GM23248 (cell line): ENCODE data around the gene C12orf76. TPM values are rescaled to one million over a fixed set of nuclear protein-coding genes. Genes with fewer than 3 reads are reported as not detected.
"Not testable (repeated sequence)": the region's sequence is repeated elsewhere in the genome, so short reads cannot be mapped to it uniquely, and the experiment has no call there.

Experiments
- DNase-seq: peaks from one replicate; pipeline ENCODE4 v3.0.0-alpha.2; 2015
- H2AFZ ChIP-seq: fragments of 200-600 bp; sonication (generic); 2 replicates; pipeline ENCODE4 v1.6.1; 2016; ENCODE audit warnings: antibody characterized with exemption
- H3F3A ChIP-seq: fragments of 200-600 bp; sonication (generic); 2 replicates; pipeline ENCODE4 v1.6.1; 2016; ENCODE audit warnings: mild to moderate bottlenecking, antibody characterized with exemption, mixed run types; ENCODE audit not compliant: insufficient read depth
- H3K27ac ChIP-seq: fragments of 200-600 bp; sonication (generic); 2 replicates; pipeline ENCODE4 v1.5.1; 2016; ENCODE audit warnings: mild to moderate bottlenecking
- H3K27me3 ChIP-seq: fragments of 200-600 bp; sonication (generic); replicated peaks from 2 replicates; pipeline ENCODE4 v1.6.1; 2016; ENCODE audit warnings: mild to moderate bottlenecking; ENCODE audit not compliant: insufficient read depth
- H3K36me3 ChIP-seq: fragments of 200-600 bp; sonication (generic); 2 replicates; pipeline ENCODE4 v1.6.1; 2016; ENCODE audit warnings: low read depth, mild to moderate bottlenecking
- H3K4me1 ChIP-seq: fragments of 200-600 bp; sonication (generic); 2 replicates; pipeline ENCODE4 v1.6.1; 2016; ENCODE audit warnings: mild to moderate bottlenecking; ENCODE audit not compliant: insufficient read depth
- H3K4me2 ChIP-seq: fragments of 200-600 bp; sonication (generic); one replicate; pipeline ENCODE4 v1.6.1; 2016; ENCODE audit warnings: mild to moderate bottlenecking; ENCODE audit not compliant: unreplicated experiment
- H3K4me3 ChIP-seq: fragments of 200-600 bp; sonication (generic); 2 replicates; pipeline ENCODE4 v1.5.1; 2016; ENCODE audit warnings: mild to moderate bottlenecking
- H3K79me2 ChIP-seq: fragments of 200-600 bp; sonication (generic); 2 replicates; pipeline ENCODE4 v1.6.1; 2016; ENCODE audit warnings: mild to moderate bottlenecking; ENCODE audit not compliant: insufficient read depth
- H3K9ac ChIP-seq: fragments of 200-600 bp; sonication (generic); 2 replicates; pipeline ENCODE4 v1.6.1; 2016; ENCODE audit warnings: mild to moderate bottlenecking
- H3K9me2 ChIP-seq: fragments of 200-600 bp; sonication (generic); 2 replicates; pipeline ENCODE4 v1.6.1; 2016; ENCODE audit warnings: mixed run types, mild to moderate bottlenecking, moderate library complexity; ENCODE audit not compliant: insufficient read depth
- H3K9me3 ChIP-seq: fragments of 200-600 bp; sonication (generic); one replicate; pipeline ENCODE4 v1.6.1; 2017; ENCODE audit warnings: low read depth
- H4K20me1 ChIP-seq: fragments of 200-600 bp; sonication (generic); 2 replicates; pipeline ENCODE4 v1.6.0; 2016; ENCODE audit not compliant: insufficient read depth
- EZH2 ChIP-seq: fragments of 200-600 bp; sonication (generic); IDR thresholded peaks from 2 replicates; pipeline ENCODE4 v1.6.1; 2018; ENCODE audit warnings: antibody characterized with exemption, mild to moderate bottlenecking; ENCODE audit not compliant: insufficient read depth, poor library complexity, severe bottlenecking
- EZH2phosphoT487 ChIP-seq: fragments of 200-600 bp; sonication (generic); IDR thresholded peaks from 2 replicates; pipeline ENCODE4 v1.6.1; 2018; ENCODE audit warnings: antibody characterized with exemption, moderate library complexity, mild to moderate bottlenecking, low read depth; ENCODE audit not compliant: insufficient read depth
- WGBS, 2 experiments: methylation state at CpG; one replicate each; pipeline ENCODE4 v1.1.6; 2015 to 2017; ENCODE audit warnings: low lambda C conversion rate in 2 of 2, low coverage in 1 of 2; ENCODE audit errors: missing lambda C conversion rate in 2 of 2; 5-methylcytosine and 5-hydroxymethylcytosine counted together
- in situ Hi-C: fragments of 300-500 bp; cut with MboI; formaldehyde crosslinking; loops from 2 replicates; pipeline ENCODE4 v1.15.0; 2020
- polyA plus RNA-seq: library from polyadenylated mRNA; unstranded; fragments of >200 nt; fragmentation: Nextera tagmentation; extraction: Ambion mirVana; gene quantifications from 2 replicates; pipeline ENCODE4 v1.2.1, GENCODE V29; 2016
- total RNA-seq: library from RNA; depleted of rRNA; stranded (reverse); fragments of >200 nt; shearing (Covaris generic); gene quantifications from 2 replicates; pipeline ENCODE4 v1.2.3, GENCODE V29; 2014

The C12orf76 gene
- total and polyA plus RNA-seq, 2 experiments from 2014 or later: 12.3 to 21.2 TPM

- Histone ChIP-seq H3K27ac (no peak overlapping the region), H3K9ac (no peak overlapping the region), H3K4me1 (no peaks in the 10 kb centered on the region), H2AFZ (no peak overlapping the region), H3K9me3 (no peaks in the 10 kb centered on the region), H3F3A (no peaks in the 10 kb centered on the region), H3K36me3 (no peaks in the 10 kb centered on the region), H3K4me3 (no peak overlapping the region), H3K79me2 (no peaks in the 10 kb centered on the region), H3K27me3 (no peaks in the 10 kb centered on the region), H4K20me1 (no peaks in the 10 kb centered on the region), H3K9me2 (no peaks in the 10 kb centered on the region), H3K4me2 (no peak overlapping the region)
- DNase-seq: no peak
- in situ Hi-C loops: loop anchor here (10.0 kb wide), 1 partner anchor 334 kb away; no protein-coding TSS in a partner anchor
- 58 to 62% methylated on average over 8 of the region's 8 CpGs for WGBS, 2 experiments
- no peak for TF ChIP-seq EZH2phosphoT487
- no peak for TF ChIP-seq EZH2
Measured at GRCh38 chr12:110090266-110091135, 42.2 kb upstream of the C12orf76 start.

- no peaks in the 10 kb centered on the region for H3K9me3 ChIP-seq
- in situ Hi-C loops: no loop called here
- no peaks in the 10 kb centered on the region for H3K36me3 ChIP-seq
- H3K27ac ChIP-seq: no peak overlapping the region
- no peaks in the 10 kb centered on the region for H3K79me2 ChIP-seq
- WGBS, 2 experiments: 75% methylated on average over 5 of the region's 5 CpGs
- no peaks in the 10 kb centered on the region for H3K27me3 ChIP-seq
- H3F3A ChIP-seq: no peaks in the 10 kb centered on the region
- no peak overlapping the region for H2AFZ ChIP-seq
- H3K4me2 ChIP-seq: no peak overlapping the region
- H4K20me1 ChIP-seq: no peaks in the 10 kb centered on the region
- no peaks in the 10 kb centered on the region for H3K4me1 ChIP-seq
- no peak for DNase-seq
- H3K9ac ChIP-seq: no peak overlapping the region
- no peaks in the 10 kb centered on the region for H3K9me2 ChIP-seq
- H3K4me3 ChIP-seq: no peak overlapping the region
- TF ChIP-seq EZH2phosphoT487 (no peak), EZH2 (no peak)
Measured at GRCh38 chr12:110088936-110089335, 40.6 kb upstream of the C12orf76 start.

DNA sequence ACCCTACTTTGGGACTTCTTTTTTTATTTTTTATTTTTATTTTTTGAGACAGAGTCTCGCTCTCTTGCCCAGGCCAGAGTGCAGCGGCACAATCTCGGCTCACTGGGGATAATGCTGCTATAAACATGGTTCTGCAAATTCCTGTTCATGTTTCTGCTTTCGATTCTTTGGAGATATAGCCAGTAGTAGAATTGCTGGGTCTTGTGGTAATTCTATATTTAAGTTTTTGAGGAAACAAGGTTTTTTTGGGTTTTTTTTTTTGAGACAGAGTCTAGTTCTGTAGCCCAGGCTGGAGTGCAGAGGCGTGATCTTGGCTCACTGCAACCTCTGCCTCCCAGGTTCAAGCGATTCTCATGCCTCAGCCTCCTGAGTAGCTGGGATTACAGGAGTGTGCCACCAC, 39.9 kb upstream of the C12orf76 start:
- DNase-seq, H3K9ac ChIP-seq, H3K9me2 ChIP-seq, H3K4me1 ChIP-seq, H2AFZ ChIP-seq, H4K20me1 ChIP-seq, H3K79me2 ChIP-seq, H3K4me2 ChIP-seq, H3K36me3 ChIP-seq, H3K9me3 ChIP-seq, H3K27me3 ChIP-seq, in situ Hi-C loops, H3K27ac ChIP-seq, H3K4me3 ChIP-seq, H3F3A ChIP-seq: not testable (repeated sequence)
- 84 to 87% methylated on average over 6 of the region's 6 CpGs for WGBS, 2 experiments

- H3K79me2 ChIP-seq: no peaks in the 10 kb centered on the region
- no peaks in the 10 kb centered on the region for H3K9me3 ChIP-seq
- no peaks in the 10 kb centered on the region for H4K20me1 ChIP-seq
- no peak overlapping the region for H3K4me3 ChIP-seq
- no peaks in the 10 kb centered on the region for H3K9me2 ChIP-seq
- no peak overlapping the region for H3K9ac ChIP-seq
- no peaks in the 10 kb centered on the region for H3K27me3 ChIP-seq
- DNase-seq: peak; percentile 70
- in situ Hi-C loops: no loop called here
- no peaks in the 10 kb centered on the region for H3F3A ChIP-seq
- no peaks in the 10 kb centered on the region for H3K4me1 ChIP-seq
- no peak overlapping the region for H3K4me2 ChIP-seq
- H2AFZ ChIP-seq: no peak overlapping the region
- TF ChIP-seq EZH2phosphoT487 (no peak), EZH2 (no peak)
- no peak overlapping the region for H3K27ac ChIP-seq
- H3K36me3 ChIP-seq: no peaks in the 10 kb centered on the region
- 27 to 35% methylated on average over 4 of the region's 4 CpGs for WGBS, 2 experiments
Measured at GRCh38 chr12:110084314-110085015, 36.1 kb upstream of the C12orf76 start.
